Kidney epithelial cell (primary cell): ENCODE measurements around the gene UGT2A1. TPM values are rescaled to one million over a fixed set of nuclear protein-coding genes. Genes with fewer than 3 reads are reported as not detected.

Experiments used
- DNase-seq: peaks from one replicate; pipeline ENCODE4 v3.0.0-alpha.2; 2010; ENCODE audit warnings: low read depth
- H3K27me3 ChIP-seq: 2 replicates; pipeline ENCODE4 v1.6.0; 2011; ENCODE audit warnings: low read length; ENCODE audit not compliant: control insufficient read depth, insufficient read depth
- H3K36me3 ChIP-seq: 2 replicates; pipeline ENCODE4 v1.5.1; 2011; ENCODE audit warnings: low read length; ENCODE audit not compliant: control insufficient read depth, insufficient read depth
- H3K4me3 ChIP-seq: 2 replicates; pipeline ENCODE4 v1.5.1; 2011; ENCODE audit warnings: low read depth, mild to moderate bottlenecking, control low read depth, low read length
- CTCF ChIP-seq: IDR thresholded peaks from 2 replicates; pipeline ENCODE4 v1.5.1; 2011; ENCODE audit warnings: mild to moderate bottlenecking, moderate library complexity, low read length, control low read depth, inconsistent platforms; ENCODE audit not compliant: insufficient read depth, poor library complexity, severe bottlenecking
- total RNA-seq: library from RNA; depleted of rRNA; stranded (reverse); fragments of >200 nt; gene quantifications from 2 replicates; pipeline ENCODE4 v1.2.3, GENCODE V29; 2015

Gene UGT2A1
- total RNA-seq, 1 donor from 2014 or later: not detected

- no peak overlapping the region for H3K4me3 ChIP-seq
Observed at GRCh38 chr4:69649207-69649606, 3.8 kb downstream of the UGT2A1 start.

GRCh38 chr4:69642961-69643360 lies 10.1 kb downstream of the UGT2A1 start:
- no peak for DNase-seq
- Histone ChIP-seq H3K27me3 (no peaks in the 10 kb centered on the region), H3K36me3 (no peaks in the 10 kb centered on the region), H3K4me3 (no peak overlapping the region)
- no peak for TF ChIP-seq CTCF

More at GRCh38 chr4:69649207-69649606, 3.8 kb downstream of the UGT2A1 start:
- DNase-seq: no peak
- H3K27me3 ChIP-seq: no peaks in the 10 kb centered on the region
- H3K36me3 ChIP-seq: no peaks in the 10 kb centered on the region
- no peak for TF ChIP-seq CTCF

GRCh38 chr4:69640289-69640688 lies 12.8 kb downstream of the UGT2A1 start:
- H3K4me3 ChIP-seq: no peak overlapping the region
- TF ChIP-seq CTCF: no peak
- no peaks in the 10 kb centered on the region for H3K36me3 ChIP-seq
- no peaks in the 10 kb centered on the region for H3K27me3 ChIP-seq
- DNase-seq: no peak

- Histone ChIP-seq H3K27me3 (no peaks in the 10 kb centered on the region), H3K36me3 (no peaks in the 10 kb centered on the region), H3K4me3 (no peak within 1 kb of the TSS)
- TF ChIP-seq CTCF: no peak
- no peak for DNase-seq
Observed at GRCh38 chr4:69639542-69639941, 13.5 kb downstream of the UGT2A1 start, which contains the start of gene UGT2A2. Gene UGT2A2, minus strand, starts transcription at chr4:69639642. Its CDS starts 2 bp downstream, at chr4:69639640.

- DNase-seq: peak; percentile 28
- Histone ChIP-seq H3K4me3 (no peak overlapping the region), H3K36me3 (no peaks in the 10 kb centered on the region), H3K27me3 (no peaks in the 10 kb centered on the region)
- peak; percentile 65 for TF ChIP-seq CTCF
Observed at GRCh38 chr4:69617083-69617694, 35.9 kb downstream of the UGT2A1 start.

- no peaks in the 10 kb centered on the region for H3K27me3 ChIP-seq
- no peak for TF ChIP-seq CTCF
- H3K4me3 ChIP-seq: no peak overlapping the region
- H3K36me3 ChIP-seq: no peaks in the 10 kb centered on the region
- no peak for DNase-seq
Observed at GRCh38 chr4:69610484-69610883, 42.6 kb downstream of the UGT2A1 start.
